ENCODE results near the gene EVX2. TPM values are rescaled to one million over a fixed set of nuclear protein-coding genes. Genes with fewer than 3 reads are reported as not detected.

Gene EVX2
- total RNA-seq, 2 experiments from 2014 or later: not detected

GRCh38 chr2:176081376-176081836 lies 2.4 kb downstream of the EVX2 start:
- H3K4me1 Mint-ChIP-seq (ENCODE audit: low read depth): peaks cover 17% of the 10 kb centered on the region
- H3K36me3 Mint-ChIP-seq (ENCODE audit: low read depth): peaks cover 15% of the 10 kb centered on the region
- CTCF ChIA-PET: interaction anchor here (0.6 to 1.0 kb wide), 2 partner anchors 10 to 201 kb away, joined by 4 read pairs; no protein-coding TSS in a partner anchor
- H3K27ac Mint-ChIP-seq: peak overlapping the region; percentile 24
- no peak overlapping the region for H3K4me3 Mint-ChIP-seq
- DNase-seq: no peak
- intact Hi-C loops (cut with micrococcal nuclease): no loop called here
- peaks cover 77% of the 10 kb centered on the region for H3K27me3 Mint-ChIP-seq (ENCODE audit: low read depth)
- peaks cover 13% of the 10 kb centered on the region for H3K9me3 Mint-ChIP-seq

GRCh38 chr2:176080540-176081375 lies 3.0 kb downstream of the EVX2 start:
- Mint-ChIP-seq H3K4me1 (ENCODE audit: low read depth) (peaks cover 17% of the 10 kb centered on the region), H3K27me3 (ENCODE audit: low read depth) (peaks cover 77% of the 10 kb centered on the region), H3K4me3 (peak overlapping the region; percentile 1), H3K9me3 (peaks cover 14% of the 10 kb centered on the region), H3K36me3 (ENCODE audit: low read depth) (peaks cover 15% of the 10 kb centered on the region), H3K27ac (peak overlapping the region; percentile 24)
- CTCF ChIA-PET: no interaction called here
- DNase-seq: no peak
- intact Hi-C loops (cut with micrococcal nuclease): no loop called here

- Mint-ChIP-seq H3K9me3 (peaks cover 16% of the 10 kb centered on the region), H3K4me3 (peak overlapping the region; percentile 49), H3K27ac (no peak overlapping the region), H3K4me1 (ENCODE audit: low read depth) (peaks cover 17% of the 10 kb centered on the region), H3K27me3 (ENCODE audit: low read depth) (peaks cover 77% of the 10 kb centered on the region), H3K36me3 (ENCODE audit: low read depth) (peaks cover 15% of the 10 kb centered on the region)
- DNase-seq: no peak
- intact Hi-C loops (cut with micrococcal nuclease): loop anchor here (5.0 kb wide), 1 partner anchor 32 kb away; no protein-coding TSS in a partner anchor
- CTCF ChIA-PET: no interaction called here
Measured at GRCh38 chr2:176079831-176080539, 3.8 kb downstream of the EVX2 start.

GRCh38 chr2:176079285-176079830 lies 4.4 kb downstream of the EVX2 start:
- H3K4me1 Mint-ChIP-seq (ENCODE audit: low read depth): peaks cover 17% of the 10 kb centered on the region
- peaks cover 76% of the 10 kb centered on the region for H3K27me3 Mint-ChIP-seq (ENCODE audit: low read depth)
- CTCF ChIA-PET: interaction anchor here (0.6 kb wide), 1 partner anchor 536 kb away, joined by 3 read pairs; no protein-coding TSS in a partner anchor
- no peak for DNase-seq
- H3K27ac Mint-ChIP-seq: peak overlapping the region; percentile 63
- peak overlapping the region; percentile 49 for H3K4me3 Mint-ChIP-seq
- peaks cover 15% of the 10 kb centered on the region for H3K36me3 Mint-ChIP-seq (ENCODE audit: low read depth)
- peaks cover 12% of the 10 kb centered on the region for H3K9me3 Mint-ChIP-seq
- intact Hi-C loops (cut with micrococcal nuclease): loop anchor here (5.0 kb wide), 1 partner anchor 33 kb away; no protein-coding TSS in a partner anchor

GRCh38 chr2:176078541-176079284 lies 5.0 kb downstream of the EVX2 start:
- intact Hi-C loops (cut with micrococcal nuclease): loop anchor here (5.0 kb wide), 1 partner anchor 34 kb away; no protein-coding TSS in a partner anchor
- Mint-ChIP-seq H3K27ac (peak overlapping the region; percentile 63), H3K4me1 (ENCODE audit: low read depth) (peaks cover 17% of the 10 kb centered on the region), H3K9me3 (peaks cover 10% of the 10 kb centered on the region), H3K27me3 (ENCODE audit: low read depth) (peaks cover 75% of the 10 kb centered on the region), H3K4me3 (no peak overlapping the region), H3K36me3 (ENCODE audit: low read depth) (peaks cover 15% of the 10 kb centered on the region)
- CTCF ChIA-PET: interaction anchor here (0.6 kb wide), 1 partner anchor 537 kb away, joined by 3 read pairs; no protein-coding TSS in a partner anchor
- no peak for DNase-seq

- CTCF ChIA-PET: interaction anchor here (1.8 kb wide), 1 partner anchor 20 kb away, joined by 7 read pairs; no protein-coding TSS in a partner anchor
- H3K27ac Mint-ChIP-seq: no peak overlapping the region
- intact Hi-C loops (cut with micrococcal nuclease): loop anchor here (2.0 to 5.0 kb wide), 2 partner anchors 36 to 86 kb away; no protein-coding TSS in a partner anchor
- peaks cover 12% of the 10 kb centered on the region for H3K36me3 Mint-ChIP-seq (ENCODE audit: low read depth)
- peaks cover 8% of the 10 kb centered on the region for H3K9me3 Mint-ChIP-seq
- H3K27me3 Mint-ChIP-seq (ENCODE audit: low read depth): peaks cover 74% of the 10 kb centered on the region
- DNase-seq: no peak
- H3K4me1 Mint-ChIP-seq (ENCODE audit: low read depth): peaks cover 19% of the 10 kb centered on the region
- H3K4me3 Mint-ChIP-seq: no peak overlapping the region
Measured at GRCh38 chr2:176076796-176077195, 7.0 kb downstream of the EVX2 start.

GRCh38 chr2:176076063-176076462 lies 7.7 kb downstream of the EVX2 start:
- H3K27ac Mint-ChIP-seq: no peak overlapping the region

GRCh38 chr2:176075481-176075880 lies 8.3 kb downstream of the EVX2 start:
- no peak overlapping the region for H3K27ac Mint-ChIP-seq
- CTCF ChIA-PET: no interaction called here
- H3K4me3 Mint-ChIP-seq: no peak overlapping the region
- peaks cover 7% of the 10 kb centered on the region for H3K9me3 Mint-ChIP-seq
- intact Hi-C loops (cut with micrococcal nuclease): loop anchor here (5.0 kb wide), 1 partner anchor 37 kb away; no protein-coding TSS in a partner anchor
- H3K36me3 Mint-ChIP-seq (ENCODE audit: low read depth): peaks cover 6% of the 10 kb centered on the region
- H3K4me1 Mint-ChIP-seq (ENCODE audit: low read depth): peaks cover 18% of the 10 kb centered on the region
- peaks cover 73% of the 10 kb centered on the region for H3K27me3 Mint-ChIP-seq (ENCODE audit: low read depth)
- no peak for DNase-seq

More at GRCh38 chr2:176076063-176076462, 7.7 kb downstream of the EVX2 start:
- no peak overlapping the region for H3K4me3 Mint-ChIP-seq
- intact Hi-C loops (cut with micrococcal nuclease): loop anchor here (2.0 to 5.0 kb wide), 2 partner anchors 36 to 87 kb away; no protein-coding TSS in a partner anchor
- peaks cover 72% of the 10 kb centered on the region for H3K27me3 Mint-ChIP-seq (ENCODE audit: low read depth)
- H3K9me3 Mint-ChIP-seq: peaks cover 7% of the 10 kb centered on the region
- no peak for DNase-seq
- H3K36me3 Mint-ChIP-seq (ENCODE audit: low read depth): peaks cover 9% of the 10 kb centered on the region
- peaks cover 19% of the 10 kb centered on the region for H3K4me1 Mint-ChIP-seq (ENCODE audit: low read depth)
- CTCF ChIA-PET: no interaction called here

- Mint-ChIP-seq H3K27me3 (ENCODE audit: low read depth) (peaks cover 78% of the 10 kb centered on the region), H3K36me3 (ENCODE audit: low read depth) (peaks cover 6% of the 10 kb centered on the region), H3K4me1 (ENCODE audit: low read depth) (peaks cover 18% of the 10 kb centered on the region), H3K9me3 (peaks cover 7% of the 10 kb centered on the region), H3K27ac (no peak overlapping the region), H3K4me3 (no peak overlapping the region)
- DNase-seq: no peak
- intact Hi-C loops (cut with micrococcal nuclease): loop anchor here (5.0 kb wide), 1 partner anchor 37 kb away; no protein-coding TSS in a partner anchor
- CTCF ChIA-PET: interaction anchor here (0.6 kb wide), 1 partner anchor 22 kb away, joined by 4 read pairs; no protein-coding TSS in a partner anchor
Measured at GRCh38 chr2:176074919-176075425, 8.8 kb downstream of the EVX2 start.

- H3K27ac Mint-ChIP-seq: no peak overlapping the region
- peaks cover 7% of the 10 kb centered on the region for H3K9me3 Mint-ChIP-seq
- H3K4me3 Mint-ChIP-seq: no peak overlapping the region
- no peaks in the 10 kb centered on the region for H3K36me3 Mint-ChIP-seq (ENCODE audit: low read depth)
- H3K27me3 Mint-ChIP-seq (ENCODE audit: low read depth): peaks cover 81% of the 10 kb centered on the region
- DNase-seq: no peak
- CTCF ChIA-PET: interaction anchor here (0.7 to 1.4 kb wide), 2 partner anchors 23 to 38 kb away, joined by 3 to 7 read pairs; no protein-coding TSS in a partner anchor
- peaks cover 13% of the 10 kb centered on the region for H3K4me1 Mint-ChIP-seq (ENCODE audit: low read depth)
- intact Hi-C loops (cut with micrococcal nuclease): no loop called here
Measured at GRCh38 chr2:176072951-176073904, 10.5 kb downstream of the EVX2 start.

Data from activated naive CD4-positive, alpha-beta T cell treated with anti-CD3 and anti-CD28 coated beads for 36 hours (primary cell).